ENCODE data around the gene HRH4.

HRH4 gene

DNA sequence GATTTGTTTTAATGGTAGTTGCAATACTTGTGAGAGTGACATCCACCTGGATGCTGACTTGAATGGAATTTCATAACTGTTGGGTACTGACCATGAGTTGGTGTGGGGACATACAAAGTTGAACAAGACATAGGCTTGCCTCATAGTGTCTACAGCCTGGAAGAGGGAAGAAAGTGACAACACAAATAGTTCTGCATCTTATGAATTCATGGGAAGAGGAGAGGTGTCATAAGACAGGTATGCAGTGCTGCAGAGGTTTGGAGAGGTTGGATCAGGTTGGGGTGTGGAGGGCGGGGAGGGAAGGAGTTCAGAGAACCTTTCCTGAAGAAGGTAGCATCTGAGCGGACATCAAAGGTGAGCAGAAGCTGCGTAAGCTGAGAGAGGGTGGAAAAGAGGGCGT is 44.0 kb downstream of the HRH4 start:
- no peak for DNase-seq

DNA sequence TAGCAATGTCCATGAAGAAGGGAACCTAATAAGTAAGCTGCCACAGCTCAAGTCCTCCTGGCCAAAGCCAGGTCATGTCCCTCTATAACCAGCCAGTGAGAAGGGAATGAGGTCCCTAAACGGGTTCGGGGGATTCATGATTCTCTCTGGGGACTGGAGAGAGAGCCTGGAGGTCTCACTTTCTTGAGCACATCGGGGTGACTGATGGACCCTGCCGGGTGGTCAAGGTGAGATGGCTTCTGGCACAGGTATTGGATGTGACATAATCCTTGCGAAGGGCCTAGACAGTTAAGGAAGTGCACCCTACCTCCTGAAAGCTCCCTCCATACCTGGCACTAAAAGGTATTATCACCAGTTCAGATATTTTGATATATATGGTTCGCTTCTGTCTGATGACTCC is 45.7 kb downstream of the HRH4 start:
- no peak for DNase-seq

DNA sequence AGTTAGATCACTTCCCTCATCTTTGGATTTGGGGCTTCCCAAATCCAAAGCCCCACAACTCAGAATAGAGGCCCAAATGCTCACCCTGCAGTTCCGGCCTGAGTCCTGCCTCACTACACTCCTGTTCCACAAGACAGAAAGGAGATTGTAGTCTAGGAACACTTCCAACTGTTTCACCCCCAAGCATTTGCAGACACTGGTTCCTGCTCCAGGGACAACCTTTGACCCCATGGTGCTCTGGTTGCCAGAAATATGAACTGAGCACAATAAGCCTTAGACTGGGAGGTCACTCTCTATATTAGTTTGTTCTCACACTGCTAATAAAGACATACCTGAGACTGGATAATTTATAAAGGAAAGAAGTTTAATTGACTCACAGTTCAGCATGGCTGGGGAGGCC is 49.0 kb downstream of the HRH4 start:
- DNase-seq = no peak

DNA sequence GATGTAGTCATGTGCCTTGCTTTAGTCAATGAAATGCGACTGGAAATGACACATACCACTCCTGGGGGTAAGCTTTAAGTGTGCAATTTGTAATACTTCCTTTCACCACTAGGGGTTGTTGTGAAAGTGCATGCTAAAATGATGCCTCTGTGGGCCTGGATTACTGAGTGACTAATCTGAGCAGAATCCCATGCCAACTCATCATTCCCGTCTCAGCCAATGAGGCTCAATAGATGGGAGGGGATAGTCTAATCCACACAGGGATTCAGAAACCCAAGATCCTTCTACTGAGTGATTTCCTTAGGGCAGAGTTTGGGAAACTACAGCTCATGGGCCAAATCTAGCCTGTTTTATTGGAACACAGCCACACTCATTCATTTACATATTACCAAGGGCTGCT is 54.0 kb downstream of the HRH4 start:
- no peak for DNase-seq

DNA sequence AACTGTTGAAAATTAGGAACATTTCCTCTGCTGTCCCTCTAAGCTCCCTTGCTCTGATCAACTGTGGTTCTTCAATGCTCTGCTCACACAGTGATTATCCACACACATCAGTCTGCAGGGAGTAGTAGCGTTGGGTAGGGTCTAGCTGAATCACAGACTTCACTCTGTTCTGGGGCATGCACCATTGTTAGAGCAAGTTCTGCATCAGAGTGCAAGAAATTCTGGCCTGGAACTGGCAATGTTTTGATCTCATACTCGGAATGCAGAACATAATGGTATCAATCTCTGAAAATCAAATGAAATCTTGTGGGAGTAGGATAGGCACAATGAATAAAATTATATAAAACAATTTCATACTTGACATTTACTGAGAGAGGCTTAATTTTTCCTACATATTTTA is 55.3 kb downstream of the HRH4 start:
- peak in 19 of 56 donors; percentile 1 to 37 (median 10) for DNase-seq

DNA sequence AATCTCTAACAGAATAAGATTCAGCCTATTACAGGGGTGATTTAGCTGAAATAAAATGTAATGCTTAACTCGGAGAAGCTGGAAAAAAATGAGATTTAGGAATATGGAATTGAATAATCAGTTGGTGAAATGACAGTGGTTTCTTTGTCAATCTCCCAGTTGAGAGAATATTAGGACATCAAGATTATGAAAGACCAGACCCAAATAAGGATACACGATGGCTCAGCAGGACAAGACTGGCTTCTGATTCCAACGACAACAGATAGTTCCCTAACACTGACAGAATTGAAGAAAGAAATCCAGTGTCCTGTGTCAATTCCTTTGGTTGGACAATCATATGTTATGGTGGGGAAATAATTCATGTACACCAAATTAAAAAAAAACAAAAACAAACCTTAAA is 55.8 kb downstream of the HRH4 start:
- no peak for DNase-seq

DNA sequence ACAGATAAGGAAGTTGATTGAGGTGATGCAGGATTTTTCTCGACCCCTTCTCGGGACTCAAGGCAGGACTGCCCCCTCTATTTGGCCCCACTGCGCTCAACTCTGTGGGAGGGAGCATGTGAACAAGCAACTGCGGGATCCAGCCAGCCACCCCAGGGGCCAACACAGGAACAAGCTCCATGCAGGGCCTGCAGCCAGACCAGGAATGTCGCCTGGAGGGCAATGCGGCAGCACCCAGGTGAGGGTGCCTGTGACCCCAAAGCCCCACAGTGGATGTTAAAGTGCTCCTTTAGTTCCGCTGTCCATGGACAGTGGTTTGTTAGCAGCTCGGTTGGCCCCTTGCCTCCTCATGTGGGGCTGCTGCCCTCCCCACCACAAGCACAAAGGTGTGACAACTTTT is 57.1 kb downstream of the HRH4 start:
- no peak for DNase-seq

DNA sequence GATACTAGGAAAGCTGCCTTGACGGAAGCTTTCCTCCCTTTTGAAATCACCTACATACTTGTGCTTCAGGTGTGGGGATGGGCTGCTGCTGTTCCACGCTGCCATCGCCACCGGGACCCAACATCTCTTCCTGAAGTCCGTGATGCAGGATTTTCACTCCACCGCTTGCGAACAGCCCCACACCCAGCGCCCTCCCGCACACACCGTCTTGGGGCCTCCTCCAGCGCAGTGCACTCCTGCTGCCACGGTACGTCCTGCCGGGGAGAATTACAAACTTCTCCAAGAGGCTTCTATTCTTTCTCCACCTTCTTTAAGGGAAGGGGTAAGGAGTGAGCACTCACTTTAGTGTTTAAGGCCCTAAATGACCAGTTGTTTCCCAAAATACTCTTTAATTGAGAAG is 58.2 kb downstream of the HRH4 start:
- no peak for DNase-seq

All from nucleus accumbens (tissue), 56 donors.